HepG2 (cell line): ENCODE measurements around the gene VILL. TPM values are rescaled to one million over a fixed set of nuclear protein-coding genes. Genes with fewer than 3 reads are reported as not detected.

Experiments used
- ERF ChIP-seq: IDR thresholded peaks from 2 replicates; pipeline ENCODE4 v1.6.1; 2018; ENCODE audit warnings: missing biosample characterization, missing genetic modification reagents
- HDAC1 ChIP-seq: sonication (generic); formaldehyde crosslinking; IDR thresholded peaks from 2 replicates; pipeline ENCODE4 v1.5.1; 2020; ENCODE audit warnings: mild to moderate bottlenecking, missing genetic modification reagents
- HOXD1 ChIP-seq: sonication (generic); formaldehyde crosslinking; IDR thresholded peaks from 2 replicates; pipeline ENCODE4 v1.5.0; 2020; ENCODE audit warnings: missing genetic modification reagents
- TCF7L2 ChIP-seq: IDR thresholded peaks from 2 replicates; pipeline ENCODE4 v1.6.1; 2011; ENCODE audit warnings: mild to moderate bottlenecking, low read depth, low read length, moderate library complexity
- ZC3H13 ChIP-seq: sonication (generic); formaldehyde crosslinking; IDR thresholded peaks from 2 replicates; pipeline ENCODE4 v1.8.1; 2023; ENCODE audit warnings: mild to moderate bottlenecking, missing genetic modification reagents, moderate library complexity
- ZNF430 ChIP-seq: sonication (generic); formaldehyde crosslinking; IDR thresholded peaks from 2 replicates; pipeline ENCODE4 v1.9.0; 2021; ENCODE audit warnings: mild to moderate bottlenecking, missing genetic modification reagents
- ZNF530 ChIP-seq: sonication (generic); formaldehyde crosslinking; IDR thresholded peaks from 2 replicates; pipeline ENCODE4 v1.5.0; 2020; ENCODE audit warnings: low read depth, mild to moderate bottlenecking, missing genetic modification reagents
- ZNF713 ChIP-seq: sonication (generic); formaldehyde crosslinking; IDR thresholded peaks from 2 replicates; pipeline ENCODE4 v1.4.0; 2020; ENCODE audit warnings: mild to moderate bottlenecking, missing genetic modification reagents
- ZNF790 ChIP-seq: sonication (generic); formaldehyde crosslinking; IDR thresholded peaks from 2 replicates; pipeline ENCODE4 v1.8.0; 2022; ENCODE audit warnings: missing genetic modification reagents, mild to moderate bottlenecking, borderline replicate concordance
- ZNF841 ChIP-seq: sonication (generic); formaldehyde crosslinking; IDR thresholded peaks from 2 replicates; pipeline ENCODE4 v1.8.1; 2023; ENCODE audit warnings: missing genetic modification reagents, borderline replicate concordance
- polyA plus RNA-seq, 8 experiments: library from polyadenylated mRNA; depleted of rRNA in 3 of 8; stranded (reverse) in 7 of 8; unstranded in 1 of 8; fragments of >200 nt; fragmentation: Illumina TruSeq in 4 of 8; extraction: Trizol in 4 of 8; gene quantifications; 2 replicates each; pipeline versions ENCODE4 v1.2.1 to v1.2.3, GENCODE V29; 2011 to 2016; ENCODE audit warnings: low read depth in 4 of 8, missing spikeins in 1 of 8, mixed read lengths in 1 of 8; ENCODE audit not compliant: insufficient read depth in 1 of 8
- total RNA-seq, 5 experiments: library from RNA; depleted of rRNA; stranded (reverse); fragments of >200 nt; fragmentation: Illumina TruSeq; extraction: Trizol; gene quantifications; 2 replicates each; pipeline ENCODE4 v1.2.3, GENCODE V29; 2016; ENCODE audit warnings: low read depth in 1 of 5
- TF ChIP-seq, protein P1 (sequence below): sonication (generic); formaldehyde crosslinking; IDR thresholded peaks from 2 replicates; pipeline ENCODE4 v1.8.0; 2023; ENCODE audit warnings: mild to moderate bottlenecking, missing genetic modification reagents
- TF ChIP-seq, protein P2 (sequence below): sonication (generic); formaldehyde crosslinking; IDR thresholded peaks from 2 replicates; pipeline ENCODE4 v1.4.0; 2020; ENCODE audit warnings: missing genetic modification reagents, mild to moderate bottlenecking, borderline replicate concordance
- TF ChIP-seq, protein P3 (sequence below): sonication (generic); formaldehyde crosslinking; IDR thresholded peaks from 2 replicates; pipeline ENCODE4 v1.4.0; 2020; ENCODE audit warnings: mild to moderate bottlenecking, missing genetic modification reagents
- TF ChIP-seq, protein P4 (sequence below): sonication (generic); formaldehyde crosslinking; conservative IDR thresholded peaks from 2 replicates; pipeline ENCODE4 v1.8.0; 2022; ENCODE audit warnings: low read depth, missing genetic modification reagents
- TF ChIP-seq, protein P5 (sequence below): sonication (generic); formaldehyde crosslinking; IDR thresholded peaks from 2 replicates; pipeline ENCODE4 v1.5.0; 2020; ENCODE audit warnings: missing genetic modification reagents, mild to moderate bottlenecking, borderline replicate concordance

VILL gene
- total and polyA plus RNA-seq, 2 of the 13 experiments (the other 11 are each of a cell fraction or from before 2014, with no cell fraction given) = 3.2 to 5.3 TPM

DNA sequence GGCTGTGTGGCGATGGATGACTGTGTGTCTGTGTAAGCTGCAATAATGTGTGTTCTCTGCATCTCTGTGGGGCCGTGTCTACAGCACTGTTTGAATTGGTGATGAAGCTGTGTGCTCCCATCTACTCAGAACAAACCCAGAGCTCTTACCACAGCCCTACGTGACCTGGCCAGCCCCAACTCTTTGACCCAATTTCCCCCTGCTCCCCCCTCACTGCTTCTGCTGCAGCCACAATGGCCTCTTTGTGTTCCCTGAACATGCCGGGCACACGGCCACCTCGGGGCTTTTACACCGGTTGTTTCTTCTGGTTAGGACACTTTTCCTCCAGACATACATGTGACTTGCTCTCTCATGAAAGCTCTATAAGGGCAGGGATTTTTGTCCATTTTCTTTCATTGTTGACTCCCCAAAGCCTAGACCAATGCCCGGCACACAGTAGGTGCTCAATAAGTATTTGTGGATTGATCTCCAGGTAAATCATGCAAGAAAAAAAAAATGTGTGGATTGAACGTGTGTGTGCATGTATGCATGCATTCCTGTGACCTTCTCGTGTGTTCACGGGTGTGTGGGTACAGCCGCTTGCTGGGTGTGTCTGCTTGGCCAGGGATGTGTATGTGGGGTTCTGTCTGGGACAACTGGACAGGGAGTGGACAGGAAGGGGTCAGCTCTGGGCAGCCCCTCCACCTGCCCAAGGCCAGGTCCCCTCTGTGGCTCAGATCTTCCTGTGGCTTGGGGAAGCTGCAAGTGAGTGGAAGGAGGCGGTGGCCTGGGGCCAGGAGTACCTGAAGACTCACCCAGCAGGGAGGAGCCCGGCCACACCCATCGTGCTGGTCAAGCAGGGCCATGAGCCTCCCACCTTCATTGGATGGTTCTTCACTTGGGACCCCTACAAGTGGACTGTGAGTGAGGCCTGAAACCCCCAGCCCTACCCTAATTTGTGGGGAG is 14.8 kb downstream of the VILL start (continued):
- TF ChIP-seq, protein P1, sequence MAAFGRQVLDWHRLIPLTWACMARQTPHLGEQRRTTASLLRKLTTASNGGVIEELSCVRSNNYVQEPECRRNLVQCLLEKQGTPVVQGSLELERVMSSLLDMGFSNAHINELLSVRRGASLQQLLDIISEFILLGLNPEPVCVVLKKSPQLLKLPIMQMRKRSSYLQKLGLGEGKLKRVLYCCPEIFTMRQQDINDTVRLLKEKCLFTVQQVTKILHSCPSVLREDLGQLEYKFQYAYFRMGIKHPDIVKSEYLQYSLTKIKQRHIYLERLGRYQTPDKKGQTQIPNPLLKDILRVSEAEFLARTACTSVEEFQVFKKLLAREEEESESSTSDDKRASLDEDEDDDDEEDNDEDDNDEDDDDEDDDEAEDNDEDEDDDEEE (CRISPR knock-in tag) = no peak
- TF ChIP-seq, protein P2, sequence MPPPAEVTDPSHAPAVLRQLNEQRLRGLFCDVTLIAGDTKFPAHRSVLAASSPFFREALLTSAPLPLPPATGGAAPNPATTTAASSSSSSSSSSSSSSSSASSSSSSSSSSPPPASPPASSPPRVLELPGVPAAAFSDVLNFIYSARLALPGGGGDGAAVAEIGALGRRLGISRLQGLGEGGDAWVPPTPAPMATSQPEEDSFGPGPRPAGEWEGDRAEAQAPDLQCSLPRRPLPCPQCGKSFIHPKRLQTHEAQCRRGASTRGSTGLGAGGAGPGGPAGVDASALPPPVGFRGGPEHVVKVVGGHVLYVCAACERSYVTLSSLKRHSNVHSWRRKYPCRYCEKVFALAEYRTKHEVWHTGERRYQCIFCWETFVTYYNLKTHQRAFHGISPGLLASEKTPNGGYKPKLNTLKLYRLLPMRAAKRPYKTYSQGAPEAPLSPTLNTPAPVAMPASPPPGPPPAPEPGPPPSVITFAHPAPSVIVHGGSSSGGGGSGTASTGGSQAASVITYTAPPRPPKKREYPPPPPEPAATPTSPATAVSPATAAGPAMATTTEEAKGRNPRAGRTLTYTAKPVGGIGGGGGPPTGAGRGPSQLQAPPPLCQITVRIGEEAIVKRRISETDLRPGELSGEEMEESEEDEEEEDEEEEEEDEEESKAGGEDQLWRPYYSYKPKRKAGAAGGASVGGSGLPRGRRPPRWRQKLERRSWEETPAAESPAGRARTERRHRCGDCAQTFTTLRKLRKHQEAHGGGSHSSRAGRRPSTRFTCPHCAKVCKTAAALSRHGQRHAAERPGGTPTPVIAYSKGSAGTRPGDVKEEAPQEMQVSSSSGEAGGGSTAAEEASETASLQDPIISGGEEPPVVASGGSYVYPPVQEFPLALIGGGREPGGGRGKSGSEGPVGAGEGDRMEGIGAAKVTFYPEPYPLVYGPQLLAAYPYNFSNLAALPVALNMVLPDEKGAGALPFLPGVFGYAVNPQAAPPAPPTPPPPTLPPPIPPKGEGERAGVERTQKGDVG = no peak
- no peak for TF ChIP-seq HOXD1
- TF ChIP-seq ZNF530 (CRISPR knock-in tag) = no peak
- TF ChIP-seq, protein P3, sequence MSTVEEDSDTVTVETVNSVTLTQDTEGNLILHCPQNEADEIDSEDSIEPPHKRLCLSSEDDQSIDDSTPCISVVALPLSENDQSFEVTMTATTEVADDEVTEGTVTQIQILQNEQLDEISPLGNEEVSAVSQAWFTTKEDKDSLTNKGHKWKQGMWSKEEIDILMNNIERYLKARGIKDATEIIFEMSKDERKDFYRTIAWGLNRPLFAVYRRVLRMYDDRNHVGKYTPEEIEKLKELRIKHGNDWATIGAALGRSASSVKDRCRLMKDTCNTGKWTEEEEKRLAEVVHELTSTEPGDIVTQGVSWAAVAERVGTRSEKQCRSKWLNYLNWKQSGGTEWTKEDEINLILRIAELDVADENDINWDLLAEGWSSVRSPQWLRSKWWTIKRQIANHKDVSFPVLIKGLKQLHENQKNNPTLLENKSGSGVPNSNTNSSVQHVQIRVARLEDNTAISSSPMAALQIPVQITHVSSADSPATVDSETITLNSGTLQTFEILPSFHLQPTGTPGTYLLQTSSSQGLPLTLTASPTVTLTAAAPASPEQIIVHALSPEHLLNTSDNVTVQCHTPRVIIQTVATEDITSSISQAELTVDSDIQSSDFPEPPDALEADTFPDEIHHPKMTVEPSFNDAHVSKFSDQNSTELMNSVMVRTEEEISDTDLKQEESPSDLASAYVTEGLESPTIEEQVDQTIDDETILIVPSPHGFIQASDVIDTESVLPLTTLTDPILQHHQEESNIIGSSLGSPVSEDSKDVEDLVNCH = no peak
- TF ChIP-seq ERF (CRISPR knock-in tag) = no peak
- TF ChIP-seq ZNF430 (CRISPR knock-in tag) = no peak
- TF ChIP-seq HDAC1 = no peak; the same call in 1 of the 2 replicates
- TF ChIP-seq, protein P4, sequence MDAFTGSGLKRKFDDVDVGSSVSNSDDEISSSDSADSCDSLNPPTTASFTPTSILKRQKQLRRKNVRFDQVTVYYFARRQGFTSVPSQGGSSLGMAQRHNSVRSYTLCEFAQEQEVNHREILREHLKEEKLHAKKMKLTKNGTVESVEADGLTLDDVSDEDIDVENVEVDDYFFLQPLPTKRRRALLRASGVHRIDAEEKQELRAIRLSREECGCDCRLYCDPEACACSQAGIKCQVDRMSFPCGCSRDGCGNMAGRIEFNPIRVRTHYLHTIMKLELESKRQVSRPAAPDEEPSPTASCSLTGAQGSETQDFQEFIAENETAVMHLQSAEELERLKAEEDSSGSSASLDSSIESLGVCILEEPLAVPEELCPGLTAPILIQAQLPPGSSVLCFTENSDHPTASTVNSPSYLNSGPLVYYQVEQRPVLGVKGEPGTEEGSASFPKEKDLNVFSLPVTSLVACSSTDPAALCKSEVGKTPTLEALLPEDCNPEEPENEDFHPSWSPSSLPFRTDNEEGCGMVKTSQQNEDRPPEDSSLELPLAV (CRISPR knock-in tag) = no peak
- TF ChIP-seq ZNF841 (CRISPR knock-in tag) = no peak
- TF ChIP-seq ZC3H13 (CRISPR knock-in tag) = no peak
- no peak for TF ChIP-seq ZNF713 (CRISPR knock-in tag)
- TF ChIP-seq, protein P5, sequence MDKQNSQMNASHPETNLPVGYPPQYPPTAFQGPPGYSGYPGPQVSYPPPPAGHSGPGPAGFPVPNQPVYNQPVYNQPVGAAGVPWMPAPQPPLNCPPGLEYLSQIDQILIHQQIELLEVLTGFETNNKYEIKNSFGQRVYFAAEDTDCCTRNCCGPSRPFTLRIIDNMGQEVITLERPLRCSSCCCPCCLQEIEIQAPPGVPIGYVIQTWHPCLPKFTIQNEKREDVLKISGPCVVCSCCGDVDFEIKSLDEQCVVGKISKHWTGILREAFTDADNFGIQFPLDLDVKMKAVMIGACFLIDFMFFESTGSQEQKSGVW (CRISPR knock-in tag) = no peak
- TF ChIP-seq TCF7L2 = no peak
- TF ChIP-seq ZNF790 = no peak
